Caco-2 (cell line): ENCODE data around the gene NKAIN2. TPM values are rescaled to one million over a fixed set of nuclear protein-coding genes. Genes with fewer than 3 reads are reported as not detected.

Source experiments
- BruUV-seq: library from RNA; stranded (reverse); fragments of 400-500 nt; replicated peaks from 2 replicates; lab custom pipeline; 2021; lab: Mats Ljungman, UMichigan
- CTCF ChIA-PET: fragments of 300-600 bp; sonication (Branson Sonifier 250); formaldehyde crosslinking; loops from one replicate; lab custom pipeline; 2022; ENCODE audit warnings: antibody characterized with exemption; lab: Charles Lee
- POLR2A ChIA-PET: fragments of 300-600 bp; sonication (Branson Sonifier 250); formaldehyde crosslinking; loops from one replicate; lab custom pipeline; 2022; ENCODE audit warnings: antibody characterized with exemption; lab: Charles Lee
- DNase-seq, 2 experiments: peaks; one replicate each; pipeline versions ENCODE4 v3.0.0 to v3.0.0-alpha.2; 2020 to 2022
- H3K27me3 ChIP-seq: replicated peaks from 2 replicates; pipeline ENCODE4 v1.6.0; 2011; ENCODE audit warnings: low read length; ENCODE audit not compliant: control insufficient read depth, insufficient read depth
- H3K36me3 ChIP-seq: 2 replicates; pipeline ENCODE4 v1.5.1; 2011; ENCODE audit warnings: low read length; ENCODE audit not compliant: control insufficient read depth, insufficient read depth
- H3K4me1 ChIP-seq: fragments of 250-450 bp; sonication (Bioruptor Pico); 2 replicates; pipeline ENCODE4 v1.5.1; 2020; ENCODE audit warnings: mild to moderate bottlenecking
- H3K4me3 ChIP-seq: 2 replicates; pipeline ENCODE4 v1.5.1; 2011; ENCODE audit warnings: low read depth, mild to moderate bottlenecking, control low read depth, low read length
- H3K9me3 ChIP-seq: fragments of 250-450 bp; sonication (Bioruptor Pico); 2 replicates; pipeline ENCODE4 v1.5.1; 2020; ENCODE audit warnings: mild to moderate bottlenecking, moderate library complexity
- H3K27ac Mint-ChIP-seq: one replicate; pipeline ENCODE4 v1.8.0; 2022; ENCODE audit warnings: mixed read lengths; ENCODE audit not compliant: unreplicated experiment
- H3K27me3 Mint-ChIP-seq: one replicate; pipeline ENCODE4 v1.8.0; 2022; ENCODE audit warnings: mixed read lengths; ENCODE audit not compliant: insufficient read depth, unreplicated experiment
- H3K36me3 Mint-ChIP-seq: one replicate; pipeline ENCODE4 v1.8.0; 2022; ENCODE audit warnings: mild to moderate bottlenecking, mixed read lengths; ENCODE audit not compliant: insufficient read depth, unreplicated experiment
- H3K4me1 Mint-ChIP-seq: one replicate; pipeline ENCODE4 v1.8.0; 2022; ENCODE audit warnings: low read depth, mixed read lengths; ENCODE audit not compliant: unreplicated experiment
- H3K4me3 Mint-ChIP-seq: one replicate; pipeline ENCODE4 v1.8.0; 2022; ENCODE audit warnings: mild to moderate bottlenecking, moderate library complexity, mixed read lengths; ENCODE audit not compliant: unreplicated experiment
- H3K9me3 Mint-ChIP-seq: one replicate; pipeline ENCODE4 v1.8.0; 2022; ENCODE audit warnings: mixed read lengths; ENCODE audit not compliant: unreplicated experiment
- CTCF ChIP-seq, 2 experiments: fragments of 200-600 bp in 1 of 2; IDR thresholded peaks; 1 replicate in 1 of 2; 2 replicates in 1 of 2; pipeline versions ENCODE4 v1.5.1 to v1.8.0; 2011 to 2022; ENCODE audit warnings: antibody characterized with exemption in 1 of 2, control low read depth in 1 of 2, inconsistent platforms in 1 of 2, low read depth in 1 of 2, low read length in 1 of 2, mild to moderate bottlenecking in 1 of 2, moderate library complexity in 1 of 2; ENCODE audit not compliant: insufficient read depth in 1 of 2, severe bottlenecking in 1 of 2, unreplicated experiment in 1 of 2
- intact Hi-C: fragments of 100-400 bp; cut with micrococcal nuclease; formaldehyde crosslinking; loops from one replicate; pipeline ENCODE4 v1.10.0; 2022; ENCODE audit not compliant: unreplicated experiment
- total RNA-seq: library from RNA; stranded (reverse); gene quantifications from 2 replicates; pipeline ENCODE4 v1.2.3, GENCODE V29; 2022

NKAIN2 gene
- total RNA-seq, 1 experiment from 2014 or later = not detected

GRCh38 chr6:123788319-123788718 lies 15.3 kb upstream of the NKAIN2 start:
- POLR2A ChIA-PET = no interaction called here
- no peak for TF ChIP-seq CTCF (IDR thresholded peaks at IDR 0.05; ENCODE audit: insufficient read depth in 1 of 2, low read depth in 1 of 2, low read length in 1 of 2, severe bottlenecking in 1 of 2, unreplicated experiment in 1 of 2)
- Mint-ChIP-seq H3K4me3 (no peak overlapping the region), H3K4me1 (no peaks in the 10 kb centered on the region), H3K36me3 (no peaks in the 10 kb centered on the region), H3K9me3 (no peaks in the 10 kb centered on the region), H3K27me3 (peaks cover 3% of the 10 kb centered on the region), H3K27ac (no peak overlapping the region)
- CTCF ChIA-PET = no interaction called here
- no peaks in the 10 kb centered on the region for H3K36me3 ChIP-seq
- H3K9me3 ChIP-seq = no peaks in the 10 kb centered on the region
- DNase-seq = no peak
- BruUV-seq = no TSS peak
- H3K4me1 ChIP-seq = no peaks in the 10 kb centered on the region
- no peak overlapping the region for H3K4me3 ChIP-seq
- intact Hi-C loops = no loop called here
- H3K27me3 ChIP-seq = no peaks in the 10 kb centered on the region; the same call in 1 of the 2 replicates

GRCh38 chr6:123794190-123794589 lies 9.5 kb upstream of the NKAIN2 start:
- Histone ChIP-seq H3K4me1 (no peaks in the 10 kb centered on the region), H3K36me3 (no peaks in the 10 kb centered on the region), H3K27me3 (no peaks in the 10 kb centered on the region; the same call in 1 of the 2 replicates), H3K9me3 (no peaks in the 10 kb centered on the region), H3K4me3 (no peak overlapping the region)
- POLR2A ChIA-PET = no interaction called here
- H3K4me1 Mint-ChIP-seq = no peaks in the 10 kb centered on the region
- CTCF ChIA-PET = no interaction called here
- H3K27me3 Mint-ChIP-seq = peaks cover 6% of the 10 kb centered on the region
- H3K36me3 Mint-ChIP-seq = no peaks in the 10 kb centered on the region
- no peak for DNase-seq
- no TSS peak for BruUV-seq
- no peak for TF ChIP-seq CTCF (IDR thresholded peaks at IDR 0.05; ENCODE audit: insufficient read depth in 1 of 2, low read depth in 1 of 2, low read length in 1 of 2, severe bottlenecking in 1 of 2, unreplicated experiment in 1 of 2)
- intact Hi-C loops = no loop called here
- H3K27ac Mint-ChIP-seq = no peak overlapping the region
- H3K4me3 Mint-ChIP-seq = no peak overlapping the region
- H3K9me3 Mint-ChIP-seq = no peaks in the 10 kb centered on the region

GRCh38 chr6:123794799-123795198 lies 8.9 kb upstream of the NKAIN2 start:
- ChIA-PET CTCF (no interaction called here), POLR2A (no interaction called here)
- H3K36me3 ChIP-seq = no peaks in the 10 kb centered on the region
- H3K9me3 Mint-ChIP-seq = no peaks in the 10 kb centered on the region
- no TSS peak for BruUV-seq
- TF ChIP-seq CTCF (IDR thresholded peaks at IDR 0.05; ENCODE audit: insufficient read depth in 1 of 2, low read depth in 1 of 2, low read length in 1 of 2, severe bottlenecking in 1 of 2, unreplicated experiment in 1 of 2) = no peak
- H3K27me3 Mint-ChIP-seq = peaks cover 6% of the 10 kb centered on the region
- intact Hi-C loops = no loop called here
- no peaks in the 10 kb centered on the region for H3K4me1 ChIP-seq
- H3K27ac Mint-ChIP-seq = no peak overlapping the region
- no peaks in the 10 kb centered on the region; the same call in 1 of the 2 replicates for H3K27me3 ChIP-seq
- no peaks in the 10 kb centered on the region for H3K4me1 Mint-ChIP-seq
- H3K4me3 ChIP-seq = no peak overlapping the region
- H3K36me3 Mint-ChIP-seq = no peaks in the 10 kb centered on the region
- no peak for DNase-seq
- no peak overlapping the region for H3K4me3 Mint-ChIP-seq
- H3K9me3 ChIP-seq = no peaks in the 10 kb centered on the region
